Hepatocyte (in vitro differentiated cells): ENCODE data around the gene DNAJC5. TPM values are rescaled to one million over a fixed set of nuclear protein-coding genes. Genes with fewer than 3 reads are reported as not detected.

ENCODE experiments used
- DNase-seq: peaks from one replicate; pipeline ENCODE4 v3.0.0-alpha.2; 2016; ENCODE audit warnings: low spot score
- H2AFZ ChIP-seq: fragments of 200-600 bp; sonication (generic); 2 replicates; pipeline ENCODE4 v1.6.0; 2016; ENCODE audit warnings: antibody characterized with exemption, mild to moderate bottlenecking
- H3K27ac ChIP-seq: fragments of 200-600 bp; sonication (generic); 2 replicates; pipeline ENCODE4 v1.5.1; 2016; ENCODE audit warnings: mild to moderate bottlenecking
- H3K27me3 ChIP-seq: fragments of 200-600 bp; sonication (generic); 2 replicates; pipeline ENCODE4 v1.6.1; 2016
- H3K36me3 ChIP-seq: fragments of 200-600 bp; sonication (generic); replicated peaks from 2 replicates; pipeline ENCODE4 v1.5.1; 2016; ENCODE audit warnings: low read depth; ENCODE audit not compliant: insufficient read depth
- H3K4me1 ChIP-seq: fragments of 200-600 bp; sonication (generic); 2 replicates; pipeline ENCODE4 v1.5.1; 2016; ENCODE audit warnings: mild to moderate bottlenecking, moderate library complexity; ENCODE audit not compliant: insufficient read depth
- H3K4me2 ChIP-seq: fragments of 200-600 bp; sonication (generic); 2 replicates; pipeline ENCODE4 v1.6.0; 2016
- H3K4me3 ChIP-seq: fragments of 200-600 bp; sonication (generic); 2 replicates; pipeline ENCODE4 v1.5.1; 2016; ENCODE audit warnings: mild to moderate bottlenecking
- H3K79me2 ChIP-seq: fragments of 200-600 bp; sonication (generic); 2 replicates; pipeline ENCODE4 v1.6.0; 2017; ENCODE audit warnings: mild to moderate bottlenecking
- H3K9me2 ChIP-seq: fragments of 200-600 bp; sonication (generic); replicated peaks from 2 replicates; pipeline ENCODE4 v1.6.0; 2017; ENCODE audit warnings: mild to moderate bottlenecking; ENCODE audit not compliant: insufficient read depth
- H3K9me3 ChIP-seq: fragments of 200-600 bp; sonication (generic); 2 replicates; pipeline ENCODE4 v1.5.1; 2016; ENCODE audit warnings: low read depth, mild to moderate bottlenecking
- H4K20me1 ChIP-seq: fragments of 200-600 bp; sonication (generic); 2 replicates; pipeline ENCODE4 v1.6.0; 2016; ENCODE audit warnings: mild to moderate bottlenecking; ENCODE audit not compliant: insufficient read depth, poor library complexity, severe bottlenecking
- EZH2 ChIP-seq: fragments of 200-600 bp; sonication (generic); IDR thresholded peaks from 2 replicates; pipeline ENCODE4 v1.6.1; 2016; ENCODE audit warnings: antibody characterized with exemption, mild to moderate bottlenecking, borderline replicate concordance
- EZH2phosphoT487 ChIP-seq: fragments of 200-600 bp; sonication (generic); IDR thresholded peaks from one replicate; pipeline ENCODE4 v1.6.1; 2018; ENCODE audit warnings: antibody characterized with exemption, mild to moderate bottlenecking, low read depth, moderate library complexity; ENCODE audit not compliant: unreplicated experiment, severe bottlenecking
- WGBS: methylation state at CpG from one replicate; pipeline ENCODE4 v1.1.6; 2016; ENCODE audit warnings: low lambda C conversion rate; ENCODE audit errors: missing lambda C conversion rate; 5-methylcytosine and 5-hydroxymethylcytosine counted together
- polyA plus RNA-seq: library from polyadenylated mRNA; unstranded; fragments of >200 nt; fragmentation: Nextera tagmentation; extraction: Ambion mirVana; gene quantifications from 2 replicates; pipeline ENCODE4 v1.2.1, GENCODE V29; 2016
- total RNA-seq: library from RNA; depleted of rRNA; stranded (reverse); fragments of >200 nt; gene quantifications from 2 replicates; pipeline ENCODE4 v1.2.3, GENCODE V29; 2014
- TF ChIP-seq, protein P1 (sequence below): fragments of 200-600 bp; sonication (generic); IDR thresholded peaks from 2 replicates; pipeline ENCODE4 v1.5.1; 2016; ENCODE audit warnings: antibody characterized with exemption, mild to moderate bottlenecking; ENCODE audit not compliant: poor library complexity

Gene DNAJC5
- total and polyA plus RNA-seq, 2 experiments from 2014 or later = 10.2 to 39.6 TPM

DNA sequence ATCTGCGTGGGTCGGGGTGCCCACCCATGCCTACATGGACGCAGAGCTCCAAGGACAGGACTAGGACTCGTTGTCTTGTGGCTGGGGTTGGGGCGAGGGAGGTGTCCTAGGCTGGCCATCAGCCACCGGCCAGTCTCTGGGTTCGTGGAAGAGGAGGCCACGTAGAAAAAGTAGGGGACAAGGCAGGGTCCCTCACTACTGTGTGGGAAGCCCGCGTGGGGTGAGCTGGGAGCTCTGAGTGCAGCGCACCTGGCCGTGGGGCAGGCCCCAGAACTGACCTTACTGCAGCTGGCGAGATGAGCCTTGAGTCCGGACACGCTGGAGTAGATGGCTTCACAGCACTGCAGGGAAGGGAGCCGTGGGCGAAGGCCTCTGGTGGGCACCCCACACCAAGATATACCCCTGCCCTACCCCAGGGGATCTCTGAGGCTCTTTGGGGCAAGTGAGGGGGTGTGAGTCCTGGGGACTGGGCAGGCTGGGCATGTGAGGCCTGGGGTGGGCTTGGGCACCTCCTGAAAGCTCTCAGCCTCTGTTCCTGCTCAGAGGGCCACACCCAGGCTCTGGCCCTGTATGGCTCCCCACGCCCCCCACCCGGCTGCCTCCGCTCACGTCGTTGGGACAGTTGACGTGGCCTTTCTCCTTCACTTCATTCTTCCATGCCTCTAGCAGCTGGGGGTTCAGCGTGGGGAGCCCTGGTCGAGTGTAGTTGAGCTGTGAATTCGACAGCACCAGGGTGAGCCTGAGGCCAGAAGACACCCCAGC lies 66.9 kb downstream of the DNAJC5 start:
- Histone ChIP-seq H3K4me3 (no peak overlapping the region), H3K27ac (no peak overlapping the region), H3K9me3 (no peaks in the 10 kb centered on the region), H3K36me3 (no peaks in the 10 kb centered on the region), H3K4me2 (no peak overlapping the region), H3K4me1 (no peaks in the 10 kb centered on the region), H3K79me2 (no peaks in the 10 kb centered on the region), H4K20me1 (no peaks in the 10 kb centered on the region), H3K9me2 (no peaks in the 10 kb centered on the region), H3K27me3 (no peaks in the 10 kb centered on the region), H2AFZ (no peak overlapping the region)
- DNase-seq = no peak
- TF ChIP-seq EZH2 (no peak), EZH2phosphoT487 (no peak)
- TF ChIP-seq, protein P1, sequence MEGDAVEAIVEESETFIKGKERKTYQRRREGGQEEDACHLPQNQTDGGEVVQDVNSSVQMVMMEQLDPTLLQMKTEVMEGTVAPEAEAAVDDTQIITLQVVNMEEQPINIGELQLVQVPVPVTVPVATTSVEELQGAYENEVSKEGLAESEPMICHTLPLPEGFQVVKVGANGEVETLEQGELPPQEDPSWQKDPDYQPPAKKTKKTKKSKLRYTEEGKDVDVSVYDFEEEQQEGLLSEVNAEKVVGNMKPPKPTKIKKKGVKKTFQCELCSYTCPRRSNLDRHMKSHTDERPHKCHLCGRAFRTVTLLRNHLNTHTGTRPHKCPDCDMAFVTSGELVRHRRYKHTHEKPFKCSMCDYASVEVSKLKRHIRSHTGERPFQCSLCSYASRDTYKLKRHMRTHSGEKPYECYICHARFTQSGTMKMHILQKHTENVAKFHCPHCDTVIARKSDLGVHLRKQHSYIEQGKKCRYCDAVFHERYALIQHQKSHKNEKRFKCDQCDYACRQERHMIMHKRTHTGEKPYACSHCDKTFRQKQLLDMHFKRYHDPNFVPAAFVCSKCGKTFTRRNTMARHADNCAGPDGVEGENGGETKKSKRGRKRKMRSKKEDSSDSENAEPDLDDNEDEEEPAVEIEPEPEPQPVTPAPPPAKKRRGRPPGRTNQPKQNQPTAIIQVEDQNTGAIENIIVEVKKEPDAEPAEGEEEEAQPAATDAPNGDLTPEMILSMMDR = no peak
- 92% methylated on average over 26 of the region's 26 CpGs for WGBS

DNA sequence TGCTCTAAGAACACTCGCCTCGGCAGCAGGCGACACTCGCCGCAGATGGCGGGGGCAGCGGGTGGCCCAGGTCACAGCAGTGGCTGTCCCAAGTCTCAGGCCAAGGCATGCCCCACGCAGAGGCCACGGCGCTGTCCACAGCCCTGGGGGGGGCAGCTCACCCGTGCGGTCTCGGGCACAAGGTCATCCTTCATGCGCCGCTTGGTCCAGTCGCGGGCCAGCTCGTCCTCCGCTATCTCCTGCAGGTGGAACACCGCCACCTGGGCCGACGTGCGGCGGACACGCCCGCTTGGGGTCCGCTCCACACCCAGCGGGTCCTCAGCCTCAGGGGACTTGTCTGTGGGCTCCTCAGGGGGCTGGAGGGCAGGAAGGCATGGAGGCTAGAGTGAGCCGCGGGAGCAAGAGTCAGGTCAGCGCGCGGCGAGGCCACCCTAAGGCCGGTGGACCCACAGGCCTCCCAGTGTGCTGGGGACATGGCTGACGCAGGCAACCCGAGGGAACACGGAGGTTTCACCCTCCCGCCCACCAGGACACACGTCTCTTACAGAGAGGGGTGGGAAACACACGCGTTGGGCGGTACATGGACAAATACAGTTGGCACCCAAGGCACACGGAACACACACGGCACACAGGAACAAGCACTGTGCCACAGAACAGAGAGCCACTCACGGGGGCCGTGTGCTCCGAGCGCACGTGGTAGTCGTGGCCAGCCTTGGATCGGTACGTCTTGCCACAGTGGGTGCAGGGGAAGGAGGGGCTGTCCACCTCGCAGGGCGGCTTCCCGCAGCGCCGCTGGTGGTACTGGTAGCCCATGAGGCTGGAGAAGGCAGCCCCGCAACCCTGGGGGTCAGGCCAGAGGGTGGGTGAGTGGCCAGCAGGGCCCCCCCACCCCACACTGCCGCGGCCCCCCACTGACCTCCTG lies 67.8 kb downstream of the DNAJC5 start:
- no peaks in the 10 kb centered on the region for H4K20me1 ChIP-seq
- H3K4me2 ChIP-seq = no peak overlapping the region
- H3K4me3 ChIP-seq = no peak overlapping the region
- H3K36me3 ChIP-seq = no peaks in the 10 kb centered on the region
- no peak for DNase-seq
- H3K27me3 ChIP-seq = no peaks in the 10 kb centered on the region
- H3K79me2 ChIP-seq = no peaks in the 10 kb centered on the region
- TF ChIP-seq EZH2 (no peak), EZH2phosphoT487 (no peak)
- TF ChIP-seq, protein P1 = no peak
- no peak overlapping the region for H2AFZ ChIP-seq
- no peaks in the 10 kb centered on the region for H3K9me2 ChIP-seq
- 97% methylated on average over 51 of the region's 61 CpGs for WGBS
- H3K9me3 ChIP-seq = no peaks in the 10 kb centered on the region
- no peak overlapping the region for H3K27ac ChIP-seq
- no peaks in the 10 kb centered on the region for H3K4me1 ChIP-seq

DNA sequence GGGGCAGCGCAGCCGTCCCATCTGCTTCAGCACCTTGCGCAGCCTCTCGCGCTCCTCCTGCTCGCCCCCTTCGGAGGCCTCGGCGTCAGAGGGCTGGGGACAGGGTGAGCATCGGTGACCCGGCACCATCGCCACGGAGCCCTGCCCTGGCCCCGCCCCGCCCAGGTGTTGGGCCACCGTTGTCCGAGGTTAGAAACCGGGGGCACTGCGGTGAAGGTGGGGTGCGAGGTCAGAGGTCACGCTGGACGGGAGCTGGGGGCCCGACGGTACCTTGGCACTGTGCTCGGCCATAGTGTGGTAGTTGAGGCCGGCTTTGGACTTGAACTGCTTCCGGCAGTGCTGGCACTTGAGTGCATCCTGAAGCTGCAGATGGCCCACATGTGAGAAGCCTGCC lies 68.4 kb downstream of the DNAJC5 start:
- no peak overlapping the region for H3K27ac ChIP-seq
- no peaks in the 10 kb centered on the region for H3K27me3 ChIP-seq
- DNase-seq = no peak
- H3K4me2 ChIP-seq = no peak overlapping the region
- H3K9me3 ChIP-seq = no peaks in the 10 kb centered on the region
- WGBS = 94% methylated on average over 18 of the region's 27 CpGs
- H3K9me2 ChIP-seq = no peaks in the 10 kb centered on the region
- no peaks in the 10 kb centered on the region for H3K36me3 ChIP-seq
- peaks cover 4% of the 10 kb centered on the region for H3K79me2 ChIP-seq
- H2AFZ ChIP-seq = no peak overlapping the region
- TF ChIP-seq, protein P1 = no peak
- TF ChIP-seq EZH2 = no peak
- no peak for TF ChIP-seq EZH2phosphoT487
- no peaks in the 10 kb centered on the region for H4K20me1 ChIP-seq
- H3K4me1 ChIP-seq = no peaks in the 10 kb centered on the region
- H3K4me3 ChIP-seq = no peak overlapping the region
